Thoracic aorta (tissue), 2 donors: ENCODE measurements around the gene RGS14. TPM values are rescaled to one million over a fixed set of nuclear protein-coding genes. Genes with fewer than 3 reads are reported as not detected.
"Not testable (repeated sequence)": the region's sequence is repeated elsewhere in the genome, so short reads cannot be mapped to it uniquely, and the experiment has no call there.

ENCODE experiments used
- ATAC-seq: fragments of 150-250 bp; one replicate; pipeline ENCODE4 v1.8.0; 2017; ENCODE audit warnings: low read depth; ENCODE audit not compliant: insufficient number of reproducible peaks, low FRiP score
- DNase-seq: peaks from one replicate; pipeline ENCODE4 v3.0.0-alpha.2; 2020; ENCODE audit warnings: low spot score
- H3K27ac ChIP-seq, 2 donors: fragments of 200-600 bp; sonication (generic); 1 replicate in 1 of 2; 2 replicates in 1 of 2; pipeline ENCODE4 v1.5.1; 2016; ENCODE audit warnings: mild to moderate bottlenecking in 2 of 2, moderate library complexity in 2 of 2
- H3K27me3 ChIP-seq: fragments of 200-600 bp; sonication (generic); replicated peaks from 2 replicates; pipeline ENCODE4 v1.6.0; 2016; ENCODE audit warnings: mild to moderate bottlenecking; ENCODE audit not compliant: insufficient read depth
- H3K36me3 ChIP-seq: fragments of 200-600 bp; sonication (generic); one replicate; pipeline ENCODE4 v1.5.1; 2016
- H3K4me1 ChIP-seq, 2 donors: fragments of 200-600 bp; sonication (generic); 1 replicate in 1 of 2; 2 replicates in 1 of 2; pipeline versions ENCODE4 v1.5.1 to v1.6.0; 2016; ENCODE audit warnings: low read depth in 2 of 2, mild to moderate bottlenecking in 1 of 2; ENCODE audit not compliant: control insufficient read depth in 1 of 2
- H3K4me3 ChIP-seq: fragments of 200-600 bp; sonication (generic); 2 replicates; pipeline ENCODE4 v1.5.1; 2016; ENCODE audit warnings: mild to moderate bottlenecking
- H3K9me3 ChIP-seq: fragments of 200-600 bp; sonication (generic); 2 replicates; pipeline ENCODE4 v1.5.1; 2016
- CTCF ChIP-seq: fragments of 200-600 bp; sonication (generic); IDR thresholded peaks from one replicate; pipeline ENCODE4 v1.5.1; 2019; ENCODE audit warnings: antibody characterized with exemption
- total RNA-seq, 2 donors: library from RNA; depleted of rRNA; stranded (reverse); fragments of >200 nt; gene quantifications; one replicate each; pipeline versions ENCODE4 v1.1.0 to v1.2.3, GENCODE V29; 2016

RGS14 gene
- total RNA-seq, 2 donors from 2014 or later = 4.9 to 12.6 TPM

- Histone ChIP-seq H3K36me3 (no peaks in the 10 kb centered on the region), H3K4me3 (no peak overlapping the region), H3K4me1 (no peaks in the 10 kb centered on the region), H3K9me3 (no peaks in the 10 kb centered on the region), H3K27ac (no peak overlapping the region), H3K27me3 (no peaks in the 10 kb centered on the region)
- no peak for DNase-seq
- no peak for TF ChIP-seq CTCF
- ATAC-seq = no peak
Measured at GRCh38 chr5:177412603-177413233, 55.0 kb downstream of the RGS14 start.

GRCh38 chr5:177414481-177414880 lies 56.8 kb downstream of the RGS14 start:
- no peaks in the 10 kb centered on the region for H3K36me3 ChIP-seq
- no peaks in the 10 kb centered on the region for H3K4me1 ChIP-seq
- no peak for DNase-seq
- H3K4me3 ChIP-seq = no peak overlapping the region
- no peak for ATAC-seq
- H3K9me3 ChIP-seq = no peaks in the 10 kb centered on the region
- no peak overlapping the region for H3K27ac ChIP-seq
- no peaks in the 10 kb centered on the region for H3K27me3 ChIP-seq
- TF ChIP-seq CTCF = no peak

GRCh38 chr5:177417081-177417480 lies 59.4 kb downstream of the RGS14 start:
- H3K4me3 ChIP-seq, H3K36me3 ChIP-seq, H3K9me3 ChIP-seq, H3K4me1 ChIP-seq, DNase-seq, H3K27me3 ChIP-seq, ATAC-seq, H3K27ac ChIP-seq: not testable (repeated sequence)

GRCh38 chr5:177419046-177419445 lies 61.3 kb downstream of the RGS14 start:
- DNase-seq (no peak), ATAC-seq (no peak)
- H3K36me3 ChIP-seq = no peaks in the 10 kb centered on the region
- no peaks in the 10 kb centered on the region for H3K27me3 ChIP-seq
- no peaks in the 10 kb centered on the region for H3K9me3 ChIP-seq
- no peak for TF ChIP-seq CTCF
- no peak overlapping the region for H3K4me3 ChIP-seq
- H3K27ac ChIP-seq = no peak overlapping the region
- H3K4me1 ChIP-seq = no peaks in the 10 kb centered on the region

GRCh38 chr5:177420472-177420871 lies 62.7 kb downstream of the RGS14 start:
- not testable (repeated sequence) for H3K4me3 ChIP-seq, DNase-seq, H3K9me3 ChIP-seq, H3K27ac ChIP-seq, H3K27me3 ChIP-seq, H3K36me3 ChIP-seq, ATAC-seq, H3K4me1 ChIP-seq

- TF ChIP-seq CTCF = no peak
- no peak overlapping the region for H3K4me3 ChIP-seq
- no peaks in the 10 kb centered on the region for H3K9me3 ChIP-seq
- no peak overlapping the region for H3K27ac ChIP-seq
- ATAC-seq (no peak), DNase-seq (no peak)
- no peaks in the 10 kb centered on the region for H3K27me3 ChIP-seq
- no peaks in the 10 kb centered on the region for H3K36me3 ChIP-seq
- H3K4me1 ChIP-seq = peaks cover 6 to 8% of the 10 kb centered on the region in 2 donors
Measured at GRCh38 chr5:177421062-177421798, 63.5 kb downstream of the RGS14 start.

Other genes with a start within 250 kb of the RGS14 start
- 10 to 100 TPM; 26.1 to 70.5 TPM for gene NSD1, start 224.2 kb upstream of the RGS14 start, total RNA-seq
- 10 to 100 TPM; 23.8 to 35.2 TPM for gene RAB24, start 54.2 kb upstream of the RGS14 start, total RNA-seq
- 10 to 100 TPM; 42.2 to 54.0 TPM for gene PRELID1, start 54.1 kb upstream of the RGS14 start, total RNA-seq
- gene MXD3, start 46.0 kb upstream of the RGS14 start, total RNA-seq = 10 to 100 TPM; 11.9 to 17.6 TPM
- gene LMAN2, start 6.3 kb upstream of the RGS14 start, total RNA-seq = 100 to 1,000 TPM; 159 to 167 TPM
- not detected for gene SLC34A1, start 26.5 kb downstream of the RGS14 start, total RNA-seq
- not detected for gene PFN3, start 42.7 kb downstream of the RGS14 start, total RNA-seq
- not detected for gene F12, start 51.6 kb downstream of the RGS14 start, total RNA-seq
- gene GRK6, start 68.8 kb downstream of the RGS14 start, total RNA-seq = 10 to 100 TPM; 27.3 to 33.3 TPM
- gene PRR7, start 88.9 kb downstream of the RGS14 start, total RNA-seq = 10 to 100 TPM in 1 of 2 donors, 1 to 10 TPM in 1; 4.1 to 11.0 TPM
- gene DBN1, start 115.7 kb downstream of the RGS14 start, total RNA-seq = 100 to 1,000 TPM in 1 of 2 donors, 10 to 100 TPM in 1; 91.2 to 132 TPM
- gene PDLIM7, start 139.7 kb downstream of the RGS14 start, total RNA-seq = 100 to 1,000 TPM; 626 to 891 TPM
- gene DOK3, start 151.9 kb downstream of the RGS14 start, total RNA-seq = 10 to 100 TPM; 20.5 to 35.6 TPM
- 100 to 1,000 TPM in 1 of 2 donors, 10 to 100 TPM in 1; 53.7 to 138 TPM for gene DDX41, start 159.0 kb downstream of the RGS14 start, total RNA-seq
- 100 to 1,000 TPM in 1 of 2 donors, 10 to 100 TPM in 1; 76.6 to 103 TPM for gene FAM193B, start 196.6 kb downstream of the RGS14 start, total RNA-seq
- gene TMED9, start 234.3 kb downstream of the RGS14 start, total RNA-seq = 100 to 1,000 TPM; 103 to 119 TPM
- 10 to 100 TPM; 17.8 to 29.8 TPM for gene B4GALT7, start 242.2 kb downstream of the RGS14 start, total RNA-seq